Endothelial cell of umbilical vein (primary cell): ENCODE data around the gene OSER1. TPM values are rescaled to one million over a fixed set of nuclear protein-coding genes. Genes with fewer than 3 reads are reported as not detected.

Experiments used
- BruUV-seq: library from RNA; stranded (reverse); fragments of 400-500 nt; replicated peaks from 2 replicates; lab custom pipeline; 2021; lab: Mats Ljungman, UMichigan
- CTCF ChIA-PET: fragments of 300-600, 350-600 bp; sonication (Branson Sonifier 250); formaldehyde crosslinking; loops from one replicate; lab custom pipeline; 2021; ENCODE audit warnings: antibody characterized with exemption, inconsistent platforms; lab: Charles Lee
- POLR2A ChIA-PET: fragments of 300-600, 350-600 bp; sonication (Branson Sonifier 250); formaldehyde crosslinking; loops from one replicate; lab custom pipeline; 2021; ENCODE audit warnings: antibody characterized with exemption, inconsistent platforms; lab: Charles Lee
- DNase-seq: peaks from one replicate; pipeline ENCODE4 v3.0.0-alpha.2; 2011; ENCODE audit warnings: low read depth, low spot score
- FAIRE-seq: peaks from 2 replicates; lab custom pipeline; 2011; peaks lifted over from hg19 to GRCh38; lab: Jason Lieb, UNC
- H2AFZ ChIP-seq: 2 replicates; pipeline ENCODE4 v1.6.0; 2012; ENCODE audit warnings: low read depth, low read length, control low read depth, inconsistent platforms
- H3K27ac ChIP-seq: 2 replicates; pipeline ENCODE4 v1.5.1; 2011; ENCODE audit warnings: low read depth, mild to moderate bottlenecking, control low read depth, low read length, moderate library complexity; ENCODE audit not compliant: insufficient read depth
- H3K27me3 ChIP-seq, 2 experiments: 2 replicates each; pipeline versions ENCODE4 v1.6.0 to v1.6.1; 2011; ENCODE audit warnings: low read length in 2 of 2, mixed read lengths in 1 of 2; ENCODE audit not compliant: control insufficient read depth in 2 of 2, insufficient read depth in 2 of 2
- H3K36me3 ChIP-seq, 2 experiments: 2 replicates in 1 of 2; 3 replicates in 1 of 2; pipeline ENCODE4 v1.5.1; 2011; ENCODE audit warnings: low read length in 2 of 2, mild to moderate bottlenecking in 1 of 2, moderate library complexity in 1 of 2; ENCODE audit not compliant: control insufficient read depth in 2 of 2, insufficient read depth in 2 of 2; ENCODE audit errors: extremely low read depth in 1 of 2
- H3K4me1 ChIP-seq: 3 replicates; pipeline ENCODE4 v1.5.1; 2011; ENCODE audit warnings: mild to moderate bottlenecking, low read length; ENCODE audit not compliant: control insufficient read depth, insufficient read depth; ENCODE audit errors: extremely low read depth
- H3K4me2 ChIP-seq: 2 replicates; pipeline ENCODE4 v1.6.1; 2011; ENCODE audit warnings: low read length, control low read depth, mixed read lengths; ENCODE audit not compliant: insufficient read depth
- H3K4me3 ChIP-seq, 3 experiments: fragments of 200-600 bp in 1 of 3; sonication (generic), shearing (Covaris generic) in 1 of 3; replicated peaks in 1 of 3; 2 replicates each; pipeline ENCODE4 v1.5.1; 2011 to 2016; ENCODE audit warnings: control low read depth in 3 of 3, low read length in 3 of 3, mild to moderate bottlenecking in 2 of 3, inconsistent platforms in 1 of 3, low read depth in 1 of 3, moderate library complexity in 1 of 3; ENCODE audit not compliant: insufficient read depth in 1 of 3
- H3K79me2 ChIP-seq: 2 replicates; pipeline ENCODE4 v1.6.0; 2012; ENCODE audit warnings: low read length, inconsistent platforms; ENCODE audit not compliant: control insufficient read depth, insufficient read depth
- H3K9ac ChIP-seq: replicated peaks from 2 replicates; pipeline ENCODE3; 2011; ENCODE audit warnings: low read length, control low read depth; ENCODE audit not compliant: insufficient read depth; ENCODE audit errors: extremely low read depth
- H3K9me1 ChIP-seq: replicated peaks from 3 replicates; pipeline ENCODE4 v1.6.0; 2011; ENCODE audit warnings: mild to moderate bottlenecking, low read length; ENCODE audit not compliant: control insufficient read depth, insufficient read depth; ENCODE audit errors: extremely low read depth
- H3K9me3 ChIP-seq: replicated peaks from 2 replicates; pipeline ENCODE4 v1.5.1; 2012; ENCODE audit warnings: low read length, inconsistent platforms; ENCODE audit not compliant: control insufficient read depth, insufficient read depth
- H4K20me1 ChIP-seq: replicated peaks from 2 replicates; pipeline ENCODE3; 2011; ENCODE audit warnings: mild to moderate bottlenecking, low read length; ENCODE audit not compliant: control insufficient read depth, insufficient read depth; ENCODE audit errors: extremely low read depth
- EZH2 ChIP-seq: IDR thresholded peaks from 2 replicates; pipeline ENCODE4 v1.6.1; 2012; ENCODE audit warnings: borderline replicate concordance, low read depth, mild to moderate bottlenecking, moderate library complexity, low read length, inconsistent platforms; ENCODE audit not compliant: severe bottlenecking
- FOS ChIP-seq: IDR thresholded peaks from 2 replicates; pipeline ENCODE4 v1.6.1; 2011; ENCODE audit warnings: mild to moderate bottlenecking, low read length, moderate library complexity, borderline replicate concordance; ENCODE audit not compliant: insufficient read depth
- JUN ChIP-seq: IDR thresholded peaks from 2 replicates; pipeline ENCODE4 v1.6.1; 2011; ENCODE audit warnings: borderline replicate concordance, low read depth; ENCODE audit not compliant: insufficient read length, insufficient read depth
- MYC ChIP-seq: IDR thresholded peaks from one replicate; pipeline ENCODE4 v1.6.1; 2011; ENCODE audit warnings: mild to moderate bottlenecking, low read depth, low read length
- POLR2A ChIP-seq: IDR thresholded peaks from 2 replicates; pipeline ENCODE4 v1.6.1; 2012; ENCODE audit warnings: low read depth, mild to moderate bottlenecking, control low read depth, low read length
- POLR2AphosphoS5 ChIP-seq: IDR thresholded peaks from 2 replicates; pipeline ENCODE4 v1.6.1; 2012; ENCODE audit warnings: low read depth, mild to moderate bottlenecking, control low read depth, low read length, moderate library complexity; ENCODE audit not compliant: insufficient read depth
- dilution Hi-C: fragments of 300-500 bp; cut with MboI; formaldehyde crosslinking; loops from one replicate; pipeline ENCODE4 v1.15.0; 2019; ENCODE audit warnings: low sequenced_read_pairs; ENCODE audit not compliant: extremely low pct_ligation_motif_present
- intact Hi-C: fragments of 100-400 bp; cut with micrococcal nuclease; formaldehyde crosslinking; loops from one replicate; pipeline ENCODE4 v1.10.0; 2022
- polyA plus RNA-seq, 4 experiments: library from polyadenylated mRNA; depleted of rRNA in 3 of 4; stranded (reverse) in 3 of 4; unstranded in 1 of 4; fragments of >200 nt; gene quantifications; 2 replicates each; pipeline versions ENCODE4 v1.2.1 to v1.2.3, GENCODE V29; 2011 to 2012; ENCODE audit warnings: missing spikeins in 1 of 4
- total RNA-seq: library from RNA; stranded (reverse); gene quantifications from 2 replicates; pipeline ENCODE4 v1.2.3, GENCODE V29; 2021
- TF ChIP-seq, protein P1 (sequence below): IDR thresholded peaks from 2 replicates; pipeline ENCODE4 v1.6.1; 2011; ENCODE audit not compliant: insufficient read depth, insufficient read length
- TF ChIP-seq, protein P2 (sequence below), 2 donors: IDR thresholded peaks; 1 replicate in 1 of 2; 2 replicates in 1 of 2; pipeline ENCODE4 v1.5.1; 2011; ENCODE audit warnings: low read length in 2 of 2, mild to moderate bottlenecking in 2 of 2, moderate library complexity in 2 of 2, control low read depth in 1 of 2, inconsistent platforms in 1 of 2, low read depth in 1 of 2; ENCODE audit not compliant: insufficient read depth in 1 of 2; ENCODE audit errors: extremely low read depth in 1 of 2

OSER1 gene
- total and polyA plus RNA-seq, 2 donors (not counting 3 experiments of a cell fraction or from before 2014, with no cell fraction given) = 30.8 to 36.0 TPM

DNA sequence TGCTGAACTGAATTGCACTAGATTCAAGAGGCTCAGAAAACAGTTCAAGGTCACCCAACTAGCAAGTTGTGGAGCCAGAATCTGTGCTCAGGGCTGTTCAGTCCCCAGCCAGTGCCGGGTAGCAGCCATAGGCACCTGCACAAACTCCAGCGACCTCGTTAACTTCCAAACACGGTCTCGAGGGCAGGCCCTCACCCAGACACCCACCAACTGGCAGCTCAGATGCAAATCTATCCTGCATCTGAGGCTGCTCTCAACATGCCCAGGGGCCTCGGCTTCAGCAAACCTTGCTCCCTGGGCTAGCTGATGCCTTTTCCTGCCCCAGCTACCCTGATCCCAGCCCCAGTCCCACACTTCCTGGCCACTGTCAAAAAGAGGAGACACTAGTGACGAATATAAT, 27.3 kb downstream of the OSER1 start:
- Histone ChIP-seq H3K4me1 (peaks cover 3% of the 10 kb centered on the region), H3K36me3 (no peaks in the 10 kb centered on the region), H3K79me2 (no peaks in the 10 kb centered on the region), H3K9ac (no peak overlapping the region), H2AFZ (no peak overlapping the region), H3K4me2 (no peak overlapping the region), H3K27ac (no peak overlapping the region), H4K20me1 (no peaks in the 10 kb centered on the region), H3K4me3 (no peak overlapping the region), H3K9me3 (no peaks in the 10 kb centered on the region), H3K27me3 (peaks cover 12 to 35% of the 10 kb centered on the region in 2 experiments), H3K9me1 (no peaks in the 10 kb centered on the region)
- ChIA-PET CTCF (interaction anchor here (3.4 kb wide), 1 partner anchor 66 kb away, joined by 21 read pairs; no protein-coding TSS in a partner anchor), POLR2A (no interaction called here)
- DNase-seq (no peak), FAIRE-seq (no peak)
- intact Hi-C loops = no loop called here
- no TSS peak for BruUV-seq
- no peak for TF ChIP-seq MYC
- no peak for TF ChIP-seq EZH2
- TF ChIP-seq, protein P1, sequence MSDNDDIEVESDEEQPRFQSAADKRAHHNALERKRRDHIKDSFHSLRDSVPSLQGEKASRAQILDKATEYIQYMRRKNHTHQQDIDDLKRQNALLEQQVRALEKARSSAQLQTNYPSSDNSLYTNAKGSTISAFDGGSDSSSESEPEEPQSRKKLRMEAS = no peak
- TF ChIP-seq JUN = no peak
- TF ChIP-seq POLR2AphosphoS5 = no peak
- TF ChIP-seq POLR2A = no peak
- TF ChIP-seq FOS = no peak
- TF ChIP-seq, protein P2, sequence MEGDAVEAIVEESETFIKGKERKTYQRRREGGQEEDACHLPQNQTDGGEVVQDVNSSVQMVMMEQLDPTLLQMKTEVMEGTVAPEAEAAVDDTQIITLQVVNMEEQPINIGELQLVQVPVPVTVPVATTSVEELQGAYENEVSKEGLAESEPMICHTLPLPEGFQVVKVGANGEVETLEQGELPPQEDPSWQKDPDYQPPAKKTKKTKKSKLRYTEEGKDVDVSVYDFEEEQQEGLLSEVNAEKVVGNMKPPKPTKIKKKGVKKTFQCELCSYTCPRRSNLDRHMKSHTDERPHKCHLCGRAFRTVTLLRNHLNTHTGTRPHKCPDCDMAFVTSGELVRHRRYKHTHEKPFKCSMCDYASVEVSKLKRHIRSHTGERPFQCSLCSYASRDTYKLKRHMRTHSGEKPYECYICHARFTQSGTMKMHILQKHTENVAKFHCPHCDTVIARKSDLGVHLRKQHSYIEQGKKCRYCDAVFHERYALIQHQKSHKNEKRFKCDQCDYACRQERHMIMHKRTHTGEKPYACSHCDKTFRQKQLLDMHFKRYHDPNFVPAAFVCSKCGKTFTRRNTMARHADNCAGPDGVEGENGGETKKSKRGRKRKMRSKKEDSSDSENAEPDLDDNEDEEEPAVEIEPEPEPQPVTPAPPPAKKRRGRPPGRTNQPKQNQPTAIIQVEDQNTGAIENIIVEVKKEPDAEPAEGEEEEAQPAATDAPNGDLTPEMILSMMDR (IDR thresholded peaks at IDR 0.05; ENCODE audit: extremely low read depth in 1 of 2, insufficient read depth in 1 of 2, low read depth in 1 of 2, low read length in 2 of 2) = no peak
- dilution Hi-C loops = no loop called here
